NT2/D1 (cell line): ENCODE data around the gene SPAG9.

Experiments
- SUZ12 ChIP-seq: IDR thresholded peaks from 2 replicates; pipeline ENCODE4 v1.6.1; 2011; ENCODE audit not compliant: insufficient read length, insufficient read depth; ENCODE audit errors: extremely low read depth
- ZNF274 ChIP-seq: IDR thresholded peaks from 2 replicates; pipeline ENCODE4 v1.6.1; 2011; ENCODE audit warnings: mild to moderate bottlenecking, low read depth, low read length

GRCh38 chr17:50977487-50978159 lies 143.0 kb downstream of the SPAG9 start:
- no peak for TF ChIP-seq SUZ12
- TF ChIP-seq ZNF274 = no peak
